ENCODE data around the gene CLEC18A.
A peak's percentile ranks its signal among the peaks of the same experiment; 100 is the strongest.
"Not testable (repeated sequence)": the region's sequence is repeated elsewhere in the genome, so short reads cannot be mapped to it uniquely, and the experiment has no call there.

CLEC18A gene

GRCh38 chr16:69952116-69952515 is 982 bp downstream of the CLEC18A start:
- DNase-seq (ENCODE audit: low spot score) = not testable (repeated sequence)

- not testable (repeated sequence) for DNase-seq (ENCODE audit: low spot score)
Observed at GRCh38 chr16:69952572-69953355, 1.6 kb downstream of the CLEC18A start.

GRCh38 chr16:69954241-69954640 is 3.1 kb downstream of the CLEC18A start:
- not testable (repeated sequence) for DNase-seq (ENCODE audit: low spot score)

- not testable (repeated sequence) for DNase-seq (ENCODE audit: low spot score)
Observed at GRCh38 chr16:69963312-69963711, 12.2 kb downstream of the CLEC18A start.

- DNase-seq (ENCODE audit: low spot score) = peak; percentile 25
Observed at GRCh38 chr16:69964960-69965660, 14.0 kb downstream of the CLEC18A start.

- not testable (repeated sequence) for DNase-seq (ENCODE audit: low spot score)
Observed at GRCh38 chr16:69965661-69966054, 14.5 kb downstream of the CLEC18A start.

GRCh38 chr16:69967688-69968087 is 16.6 kb downstream of the CLEC18A start:
- not testable (repeated sequence) for DNase-seq (ENCODE audit: low spot score)

- not testable (repeated sequence) for DNase-seq (ENCODE audit: low spot score)
Observed at GRCh38 chr16:69968125-69968524, 17.0 kb downstream of the CLEC18A start.

- DNase-seq (ENCODE audit: low spot score) = not testable (repeated sequence)
Observed at GRCh38 chr16:69969657-69970056, 18.5 kb downstream of the CLEC18A start.

- not testable (repeated sequence) for DNase-seq (ENCODE audit: low spot score)
Observed at GRCh38 chr16:69972120-69972519, 21.0 kb downstream of the CLEC18A start.

GRCh38 chr16:69972935-69973334 is 21.8 kb downstream of the CLEC18A start:
- not testable (repeated sequence) for DNase-seq (ENCODE audit: low spot score)

GRCh38 chr16:69985196-69985595 is 34.1 kb downstream of the CLEC18A start:
- DNase-seq (ENCODE audit: low spot score) = not testable (repeated sequence)

- DNase-seq (ENCODE audit: low spot score) = not testable (repeated sequence)
Observed at GRCh38 chr16:69997956-69998355, 46.8 kb downstream of the CLEC18A start.

- not testable (repeated sequence) for DNase-seq (ENCODE audit: low spot score)
Observed at GRCh38 chr16:69999801-70000200, 48.7 kb downstream of the CLEC18A start.

GRCh38 chr16:70003511-70003910 is 52.4 kb downstream of the CLEC18A start:
- not testable (repeated sequence) for DNase-seq (ENCODE audit: low spot score)

GRCh38 chr16:70008604-70009003 is 57.5 kb downstream of the CLEC18A start:
- not testable (repeated sequence) for DNase-seq (ENCODE audit: low spot score)

- DNase-seq (ENCODE audit: low spot score) = not testable (repeated sequence)
Observed at GRCh38 chr16:70010615-70011014, 59.5 kb downstream of the CLEC18A start.

- DNase-seq (ENCODE audit: low spot score) = not testable (repeated sequence)
Observed at GRCh38 chr16:70011120-70011519, 60.0 kb downstream of the CLEC18A start.

- DNase-seq (ENCODE audit: low spot score) = not testable (repeated sequence)
Observed at GRCh38 chr16:70012354-70012753, 61.2 kb downstream of the CLEC18A start.

GRCh38 chr16:70012951-70013350 is 61.8 kb downstream of the CLEC18A start:
- DNase-seq (ENCODE audit: low spot score) = not testable (repeated sequence)

All from hepatic stellate cell (primary cell).